DMS79 (cell line): ENCODE data around the gene HIVEP3.

Source experiments
- DNase-seq: peaks from one replicate; lab custom pipeline; 2025; lab: John Stamatoyannopoulos, UW

Gene HIVEP3

DNA sequence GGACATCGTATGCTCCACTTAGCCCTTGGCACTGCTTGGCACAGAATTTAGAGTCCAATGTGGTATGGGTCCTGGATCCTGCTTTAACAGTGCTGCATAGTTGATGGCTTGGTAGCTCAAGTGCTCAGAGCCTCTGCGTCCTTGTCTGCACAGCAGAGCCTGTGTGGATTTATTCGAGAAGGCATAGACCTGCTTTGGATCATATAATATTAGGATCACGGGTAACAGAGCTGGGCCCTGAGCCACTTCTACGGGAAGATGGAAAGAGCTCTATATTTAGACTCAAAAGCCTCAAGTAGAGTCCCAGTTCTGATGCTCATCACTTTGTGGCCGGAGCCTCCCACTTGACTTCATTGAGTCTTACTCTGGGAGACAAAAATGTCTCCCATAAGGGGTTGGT lies 269.9 kb downstream of the HIVEP3 start:
- no peak for DNase-seq

DNA sequence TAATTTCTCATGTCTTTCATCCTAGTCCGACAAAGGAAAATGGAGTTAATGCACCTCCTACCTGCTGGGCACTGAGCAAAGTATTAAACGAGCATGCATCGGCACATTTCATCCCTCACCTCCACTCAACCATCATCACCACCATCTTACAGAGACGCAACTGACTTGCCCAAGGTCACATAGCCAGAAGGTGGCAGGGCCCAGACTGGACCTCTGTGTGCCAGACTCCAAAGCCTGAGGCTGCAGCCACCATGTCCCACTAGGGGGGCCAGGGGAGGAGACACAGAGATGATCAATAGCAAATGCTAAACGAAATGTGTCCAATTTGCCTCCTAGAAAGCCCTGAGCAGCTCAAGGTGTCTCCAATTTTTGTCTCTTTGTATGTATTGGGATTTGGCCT lies 270.5 kb downstream of the HIVEP3 start:
- no peak for DNase-seq

- DNase-seq, result no peak
Measured at GRCh38 chr1:41647221-41648135, 271.2 kb downstream of the HIVEP3 start.

DNA sequence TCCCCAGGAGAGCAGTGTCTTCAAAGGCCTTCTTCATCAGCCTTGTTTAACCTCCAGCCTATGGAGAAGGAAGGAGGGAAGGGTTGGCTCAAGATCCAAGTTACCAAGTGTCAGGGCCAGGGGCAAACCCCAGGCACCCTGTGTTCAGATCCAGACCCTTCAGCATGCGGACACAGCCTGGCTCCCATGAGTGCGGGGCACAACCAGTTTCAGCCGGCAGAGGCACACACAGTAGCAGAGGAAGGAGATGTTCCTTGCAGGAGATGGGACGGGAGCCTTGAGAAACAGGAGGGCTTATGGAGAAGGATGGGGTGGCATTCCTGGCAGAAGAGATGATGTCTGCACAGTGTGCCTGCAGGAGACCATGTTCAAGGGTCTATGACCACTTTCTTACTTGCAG lies 272.5 kb downstream of the HIVEP3 start:
- DNase-seq, result no peak

DNA sequence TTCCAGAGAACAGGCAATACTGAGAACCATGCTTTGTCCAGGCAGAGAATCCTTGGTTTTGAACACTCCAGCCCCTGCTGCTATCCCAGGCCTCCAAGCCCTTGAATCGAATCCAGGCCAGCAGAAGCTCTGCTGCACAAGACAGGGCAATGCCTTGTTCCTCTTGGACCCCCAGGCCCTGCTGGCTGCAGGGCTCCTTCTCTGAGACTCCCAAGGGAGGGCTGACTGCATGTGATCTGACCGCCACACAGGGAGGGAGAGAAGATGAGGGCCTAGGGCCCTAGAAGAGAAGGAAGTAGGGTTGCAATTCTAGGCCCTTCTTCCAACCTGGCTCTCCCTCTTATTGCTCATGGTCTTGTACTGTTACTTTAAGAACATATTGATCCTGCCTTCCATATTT lies 273.7 kb downstream of the HIVEP3 start:
- no peak for DNase-seq

DNA sequence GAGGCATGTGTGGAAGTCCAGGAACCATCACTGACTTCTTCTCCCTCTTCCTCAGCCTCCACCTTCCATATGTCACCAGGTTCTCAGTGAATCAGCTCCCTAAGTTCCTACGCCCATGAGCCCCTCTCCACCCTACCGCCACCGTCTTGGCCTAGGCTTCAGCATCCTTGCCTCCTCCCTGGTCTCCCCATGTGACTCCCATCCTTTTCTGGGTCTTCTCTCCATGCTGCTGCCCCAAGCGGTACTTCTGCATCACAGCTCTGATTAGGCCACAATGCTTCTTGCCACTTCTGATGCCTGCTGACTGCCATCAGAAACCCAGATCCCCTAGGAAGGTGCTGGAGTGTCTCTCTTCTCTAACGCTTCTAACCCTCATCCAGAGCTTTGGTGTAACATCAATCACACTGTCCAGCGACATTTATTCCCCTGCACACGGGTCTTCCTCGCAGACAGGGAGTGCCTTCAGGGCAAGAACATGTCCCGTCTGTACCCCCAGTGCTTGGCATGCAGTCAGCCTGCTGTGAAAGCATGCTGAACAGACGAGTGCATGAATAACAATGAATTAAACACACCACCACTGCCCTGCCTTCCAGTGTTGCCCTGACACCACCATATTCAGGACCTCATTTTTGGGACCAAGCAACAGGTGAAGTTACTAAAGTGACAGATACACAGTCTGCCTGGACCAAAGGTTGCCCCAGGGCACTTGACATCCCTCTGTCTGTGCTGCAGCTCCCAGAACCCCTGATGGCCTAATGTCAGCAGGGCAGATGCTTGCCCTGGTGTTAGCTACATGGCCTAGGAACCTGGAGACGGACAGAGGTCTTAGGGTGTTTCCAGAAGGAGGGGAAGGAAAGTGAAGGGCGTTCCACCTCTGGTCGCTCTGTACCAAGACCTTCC lies 275.6 kb downstream of the HIVEP3 start:
- no peak for DNase-seq

GRCh38 chr1:41641941-41642527 lies 276.7 kb downstream of the HIVEP3 start:
- no peak for DNase-seq

- DNase-seq, result no peak
Measured at GRCh38 chr1:41641475-41641814, 277.3 kb downstream of the HIVEP3 start.

DNA sequence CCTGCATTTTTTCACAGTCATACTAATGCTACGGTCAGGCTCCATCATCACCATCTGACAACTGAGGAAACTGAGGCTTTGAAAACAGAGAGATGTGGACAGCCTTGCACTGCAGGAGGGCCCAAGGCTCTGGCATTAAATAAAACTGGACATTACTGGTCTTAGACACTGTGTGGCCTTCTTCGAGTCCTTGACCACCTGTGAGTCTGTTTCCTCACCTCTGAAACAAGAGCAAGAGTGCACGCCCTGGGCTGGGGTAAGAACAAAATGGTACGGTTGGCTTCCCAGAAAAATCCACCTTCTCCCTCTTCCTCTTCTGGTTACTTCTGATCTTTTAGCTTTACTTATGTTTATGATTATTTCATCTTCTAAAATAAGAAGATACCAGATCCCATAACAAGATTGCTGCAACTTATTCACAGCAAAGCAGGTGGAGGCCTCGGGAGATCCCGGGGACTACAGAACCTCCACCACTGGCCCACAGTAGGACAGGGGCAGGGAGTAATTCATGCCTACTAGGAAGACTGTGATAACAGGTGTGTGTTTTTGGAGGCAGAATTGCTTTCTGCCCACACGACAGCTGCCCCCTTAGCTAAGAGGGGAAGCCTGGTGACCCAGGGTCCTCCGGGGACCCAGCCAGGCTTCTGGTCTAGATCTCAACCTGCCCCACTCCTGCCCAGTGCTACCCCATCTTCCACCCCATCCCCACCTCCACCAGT lies 277.8 kb downstream of the HIVEP3 start:
- DNase-seq, result no peak

DNA sequence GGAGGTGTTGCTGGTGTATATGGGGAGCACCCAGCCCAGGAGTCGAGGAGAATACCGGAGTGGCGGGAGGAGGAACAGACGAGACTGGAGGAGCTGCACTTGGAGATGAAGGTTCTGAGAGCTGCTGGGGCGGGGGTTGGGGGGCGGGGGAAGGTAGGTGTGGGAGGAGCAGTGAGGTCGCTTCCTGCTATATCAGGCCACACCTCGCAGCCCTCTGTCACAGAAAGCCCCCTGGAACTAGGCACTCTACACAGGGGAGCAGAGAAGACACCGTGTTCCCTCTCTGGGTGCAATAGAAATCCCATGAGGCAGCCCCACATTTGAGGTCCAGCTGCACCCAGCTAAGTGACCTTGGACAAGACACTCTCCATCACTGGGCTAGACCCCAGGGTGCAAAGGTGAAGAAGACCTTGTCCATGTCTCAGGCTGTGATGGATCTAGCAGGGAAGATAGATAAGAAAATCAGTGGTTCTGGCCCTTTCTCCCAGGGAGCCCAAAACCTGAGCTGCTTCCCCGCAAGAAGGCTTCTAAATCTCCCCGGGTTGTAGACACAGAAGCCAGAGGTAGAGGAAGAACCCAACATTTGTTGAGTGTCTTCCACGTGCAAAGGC lies 278.5 kb downstream of the HIVEP3 start:
- DNase-seq, result no peak

DNA sequence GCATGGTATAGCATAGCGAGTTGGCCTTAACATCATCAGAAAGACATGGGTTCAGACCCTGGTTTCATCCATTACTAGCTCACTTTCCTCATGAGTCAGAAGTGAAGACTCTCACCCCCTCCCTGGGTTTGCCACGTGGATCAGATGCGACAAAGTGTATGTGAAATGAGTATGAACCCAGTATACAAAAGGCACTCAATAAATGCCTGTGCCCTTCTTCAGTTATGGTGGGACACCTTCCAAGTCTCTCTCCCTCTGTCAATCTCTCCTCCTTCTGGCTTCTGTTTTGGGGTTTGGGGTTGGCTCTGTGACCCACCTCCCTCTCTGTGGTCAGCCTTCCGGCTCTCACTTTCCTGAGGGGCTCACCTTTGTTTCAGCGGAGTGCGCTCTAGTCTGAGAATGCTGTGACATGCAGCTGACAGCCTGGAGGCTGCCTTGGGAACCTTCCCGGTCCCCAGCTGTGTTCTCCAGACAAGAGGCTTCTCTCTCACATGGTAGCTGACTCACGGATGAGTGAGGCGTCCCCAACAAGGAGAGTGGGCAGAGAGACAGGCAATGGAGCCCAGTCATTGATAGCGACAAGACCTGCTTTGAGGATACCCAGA lies 279.3 kb downstream of the HIVEP3 start:
- DNase-seq, result no peak

- DNase-seq, result no peak
Measured at GRCh38 chr1:41638086-41639024, 280.4 kb downstream of the HIVEP3 start.

DNA sequence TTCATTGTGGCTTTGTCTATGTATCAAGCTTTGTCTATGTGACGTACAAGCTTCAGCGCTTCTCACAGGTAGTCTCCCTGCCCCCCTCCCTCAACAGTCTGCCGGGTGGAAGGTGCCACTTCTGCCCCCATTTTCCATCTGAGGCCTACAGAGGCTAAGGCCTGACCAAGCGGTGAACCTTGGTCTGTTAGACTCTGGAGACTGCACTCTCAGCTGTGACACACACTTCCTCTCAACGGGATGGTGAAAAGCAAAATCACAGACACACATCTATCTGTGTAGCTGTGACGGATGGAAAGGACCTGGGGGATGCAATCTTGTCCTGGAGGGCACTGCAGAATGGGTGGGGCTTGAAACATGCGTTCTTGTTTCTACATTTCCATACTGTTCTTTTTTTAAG lies 281.4 kb downstream of the HIVEP3 start:
- no peak for DNase-seq

DNA sequence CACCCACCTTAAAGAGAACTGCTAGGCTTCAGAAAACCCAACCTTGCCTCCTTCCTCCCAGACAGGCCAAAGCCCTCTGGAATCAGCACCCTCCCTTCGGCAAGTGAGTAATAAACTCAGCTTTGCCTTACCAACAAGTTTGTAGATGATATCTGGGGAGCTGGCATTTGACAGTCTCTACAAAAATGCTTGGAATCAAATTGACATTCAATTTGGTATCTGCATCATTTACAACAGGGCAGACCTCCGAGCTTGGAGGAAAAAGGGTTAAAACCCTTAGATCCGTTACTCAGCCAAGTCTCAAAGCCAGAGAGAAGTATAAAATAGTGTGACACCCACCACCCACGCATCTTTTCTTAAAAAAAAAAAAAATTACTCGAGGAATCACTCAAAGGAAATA lies 285.0 kb downstream of the HIVEP3 start:
- DNase-seq, result no peak

GRCh38 chr1:41632781-41633575 lies 285.7 kb downstream of the HIVEP3 start:
- DNase-seq, result no peak

GRCh38 chr1:41631971-41632370 lies 286.8 kb downstream of the HIVEP3 start:
- no peak for DNase-seq

GRCh38 chr1:41631154-41631553 lies 287.6 kb downstream of the HIVEP3 start:
- DNase-seq, result no peak

GRCh38 chr1:41629571-41629970 lies 289.2 kb downstream of the HIVEP3 start:
- DNase-seq, result no peak

GRCh38 chr1:41629141-41629540 lies 289.6 kb downstream of the HIVEP3 start:
- DNase-seq, result no peak
